ENCODE measurements around the gene ST3GAL4.

The ST3GAL4 gene

GRCh38 chr11:126407682-126408288 lies 52.3 kb downstream of the ST3GAL4 start:
- TF ChIP-seq CTCF (IDR thresholded peaks at IDR 0.05), result no peak

GRCh38 chr11:126408496-126408895 lies 53.0 kb downstream of the ST3GAL4 start:
- TF ChIP-seq CTCF (IDR thresholded peaks at IDR 0.05), result no peak

GRCh38 chr11:126408901-126409619 lies 53.6 kb downstream of the ST3GAL4 start:
- no peak for TF ChIP-seq CTCF (IDR thresholded peaks at IDR 0.05)

GRCh38 chr11:126409620-126409985 lies 54.1 kb downstream of the ST3GAL4 start:
- TF ChIP-seq CTCF (IDR thresholded peaks at IDR 0.05), result no peak

- no peak for TF ChIP-seq CTCF (IDR thresholded peaks at IDR 0.05)
Observed at GRCh38 chr11:126410649-126411048, 55.2 kb downstream of the ST3GAL4 start.

GRCh38 chr11:126411971-126412381 lies 56.5 kb downstream of the ST3GAL4 start:
- TF ChIP-seq CTCF (IDR thresholded peaks at IDR 0.05), result no peak

- no peak for TF ChIP-seq CTCF (IDR thresholded peaks at IDR 0.05)
Observed at GRCh38 chr11:126413426-126413825, 57.9 kb downstream of the ST3GAL4 start.

Data from LNCAP (cell line).